ENCODE measurements around the gene USP34. TPM values are rescaled to one million over a fixed set of nuclear protein-coding genes. Genes with fewer than 3 reads are reported as not detected.
A peak's percentile ranks its signal among the peaks of the same experiment; 100 is the strongest.

The USP34 gene
- total RNA-seq, 4 donors from 2014 or later: 120 to 210 (median 157) TPM

- ATAC-seq: no peak
- Histone ChIP-seq H3K36me3 (peaks cover 6 to 59% of the 10 kb centered on the region in 2 donors), H3K27me3 (no peaks in the 10 kb centered on the region), H3K27ac (no peak overlapping the region), H3K9me3 (no peaks in the 10 kb centered on the region), H3K4me1 (no peaks in the 10 kb centered on the region), H3K4me3 (no peak overlapping the region)
- TF ChIP-seq CTCF (IDR thresholded peaks at IDR 0.05) (no peak), EP300 (IDR thresholded peaks at IDR 0.05) (no peak), POLR2AphosphoS5 (IDR thresholded peaks at IDR 0.05) (no peak), POLR2A (IDR thresholded peaks at IDR 0.05) (no peak)
- WGBS, 2 donors (ENCODE audit: low coverage in 1 of 2): 97% methylated on average over 5 of the region's 9 CpGs; no CpG with 5 or more reads in 1 of the 2 donors
Observed at GRCh38 chr2:61249521-61250071, 221.3 kb downstream of the USP34 start.

- peak; percentile 69 for ATAC-seq
- no peaks in the 10 kb centered on the region for H3K9me3 ChIP-seq
- TF ChIP-seq EP300 (IDR thresholded peaks at IDR 0.05) (no peak), POLR2A (IDR thresholded peaks at IDR 0.05) (no peak), POLR2AphosphoS5 (IDR thresholded peaks at IDR 0.05) (peak; percentile 35)
- H3K36me3 ChIP-seq: peaks cover 6 to 78% of the 10 kb centered on the region in 2 donors
- H3K27me3 ChIP-seq: no peaks in the 10 kb centered on the region
- peak overlapping the region in 2 of 4 donors; percentile 9 to 63 for H3K27ac ChIP-seq
- H3K4me3 ChIP-seq: no peak overlapping the region
- H3K4me1 ChIP-seq: no peaks in the 10 kb centered on the region
Observed at GRCh38 chr2:61247204-61247812, 223.6 kb downstream of the USP34 start.

- TF ChIP-seq EP300 (IDR thresholded peaks at IDR 0.05): no peak
- TF ChIP-seq POLR2A (IDR thresholded peaks at IDR 0.05): no peak
- no peaks in the 10 kb centered on the region for H3K4me1 ChIP-seq
- no peak overlapping the region for H3K4me3 ChIP-seq
- peak overlapping the region in 1 of 4 donors; percentile 22 for H3K27ac ChIP-seq
- no peak for ATAC-seq
- 45 to 50% methylated on average over 1 of the region's 1 CpG for WGBS, 2 donors (ENCODE audit: low coverage in 1 of 2)
- H3K9me3 ChIP-seq: no peaks in the 10 kb centered on the region
- H3K27me3 ChIP-seq: no peaks in the 10 kb centered on the region
- H3K36me3 ChIP-seq: peaks cover 6 to 80% of the 10 kb centered on the region in 2 donors
Observed at GRCh38 chr2:61244694-61245093, 226.2 kb downstream of the USP34 start.

- no peak overlapping the region for H3K27ac ChIP-seq
- H3K4me1 ChIP-seq: peaks cover 0 to 4% (median 0%) of the 10 kb centered on the region in 3 donors
- TF ChIP-seq POLR2AphosphoS5 (IDR thresholded peaks at IDR 0.05) (no peak), EP300 (IDR thresholded peaks at IDR 0.05) (no peak), CTCF (IDR thresholded peaks at IDR 0.05) (no peak), POLR2A (IDR thresholded peaks at IDR 0.05) (no peak)
- WGBS, 2 donors (ENCODE audit: low coverage in 1 of 2): 95 to 100% methylated on average over 2 to 6 of the region's 6 CpGs
- no peaks in the 10 kb centered on the region for H3K27me3 ChIP-seq
- no peak overlapping the region for H3K4me3 ChIP-seq
- no peaks in the 10 kb centered on the region for H3K9me3 ChIP-seq
- peaks cover 0 to 67% of the 10 kb centered on the region in 2 donors for H3K36me3 ChIP-seq
- no peak for ATAC-seq
Observed at GRCh38 chr2:61241266-61241665, 229.6 kb downstream of the USP34 start.

- 94 to 100% methylated on average over 1 of the region's 1 CpG for WGBS, 2 donors (ENCODE audit: low coverage in 1 of 2)
- H3K27ac ChIP-seq: no peak overlapping the region
- TF ChIP-seq POLR2AphosphoS5 (IDR thresholded peaks at IDR 0.05): no peak
- no peak for TF ChIP-seq POLR2A (IDR thresholded peaks at IDR 0.05)
- H3K36me3 ChIP-seq: peaks cover 3 to 68% of the 10 kb centered on the region in 2 donors
- ATAC-seq: no peak
- no peak overlapping the region for H3K4me3 ChIP-seq
- no peaks in the 10 kb centered on the region for H3K27me3 ChIP-seq
- no peaks in the 10 kb centered on the region for H3K9me3 ChIP-seq
- H3K4me1 ChIP-seq: peaks cover 0 to 4% (median 0%) of the 10 kb centered on the region in 3 donors
Observed at GRCh38 chr2:61238219-61239012, 232.5 kb downstream of the USP34 start.

GRCh38 chr2:61235716-61236115, 235.2 kb downstream of the USP34 start:
- ATAC-seq: no peak
- TF ChIP-seq CTCF (IDR thresholded peaks at IDR 0.05) (no peak), POLR2A (IDR thresholded peaks at IDR 0.05) (no peak), POLR2AphosphoS5 (IDR thresholded peaks at IDR 0.05) (no peak), EP300 (IDR thresholded peaks at IDR 0.05) (no peak)
- no peaks in the 10 kb centered on the region for H3K9me3 ChIP-seq
- H3K4me3 ChIP-seq: no peak overlapping the region
- peaks cover 3 to 73% of the 10 kb centered on the region in 2 donors for H3K36me3 ChIP-seq
- 67 to 100% methylated on average over 2 of the region's 2 CpGs for WGBS, 2 donors (ENCODE audit: low coverage in 1 of 2)
- no peaks in the 10 kb centered on the region for H3K27me3 ChIP-seq
- H3K4me1 ChIP-seq: peaks cover 0 to 4% (median 0%) of the 10 kb centered on the region in 3 donors
- H3K27ac ChIP-seq: no peak overlapping the region

All from gastroesophageal sphincter (tissue), 4 donors.